ENCODE measurements around the gene MDP1. TPM values are rescaled to one million over a fixed set of nuclear protein-coding genes. Genes with fewer than 3 reads are reported as not detected.
"Not testable (repeated sequence)": the region's sequence is repeated elsewhere in the genome, so short reads cannot be mapped to it uniquely, and the experiment has no call there.

The MDP1 gene
- total RNA-seq, 1 experiment from 2014 or later = 8.9 TPM

DNA sequence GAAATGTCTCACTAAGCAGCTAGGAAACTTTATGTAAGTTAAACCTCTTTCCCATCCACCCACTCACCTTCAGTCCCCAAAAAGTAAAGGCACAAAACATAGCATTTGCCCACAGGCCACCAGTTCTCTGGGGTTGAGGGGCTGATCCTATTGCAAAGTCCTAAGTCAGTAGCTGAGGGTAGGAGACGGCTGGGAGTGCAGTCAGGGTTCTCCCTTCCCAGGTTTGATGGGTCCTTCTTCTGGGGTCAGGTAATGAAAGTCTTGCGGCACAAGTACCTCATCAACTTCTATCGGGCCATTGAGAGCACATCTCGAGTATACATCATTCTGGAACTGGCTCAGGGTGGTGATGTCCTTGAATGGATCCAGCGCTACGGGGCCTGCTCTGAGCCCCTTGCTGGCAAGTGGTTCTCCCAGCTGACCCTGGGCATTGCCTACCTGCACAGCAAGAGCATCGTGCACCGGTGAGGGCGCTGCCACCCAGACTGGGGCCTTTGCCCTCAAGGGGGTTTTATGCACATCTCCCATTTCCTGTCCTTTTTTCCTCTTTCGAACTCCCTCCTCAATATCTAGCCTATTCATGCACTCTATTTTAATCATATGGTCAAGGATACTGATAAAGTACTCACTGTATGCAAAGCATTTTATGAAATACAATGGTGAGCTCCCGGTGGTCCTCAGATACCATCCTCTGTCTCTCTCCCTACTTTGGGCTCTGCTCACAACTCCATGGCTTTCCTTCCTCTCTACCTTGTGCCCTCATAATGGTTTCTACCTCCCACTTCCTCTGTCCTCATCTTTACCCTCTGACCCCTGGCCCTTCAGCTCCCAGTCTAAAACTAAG lies 9.4 kb downstream of the MDP1 start:
- ATAC-seq (no peak), DNase-seq (ENCODE audit: low read depth, low spot score) (no peak)
- no TSS peak for BruUV-seq (replicated peaks)
- no peak overlapping the region for H3K27ac ChIP-seq (ENCODE audit: low read length)
- intact Hi-C loops (cut with micrococcal nuclease; ENCODE audit: unreplicated experiment) = no loop called here
- in situ Hi-C loops (cut with HindIII; ENCODE audit: low pct_unique_long_range_greater_than_20kb, low sequenced_read_pairs) = no loop called here
- ChIA-PET CTCF (no interaction called here), POLR2A (no interaction called here)
- H3K4me3 ChIP-seq (ENCODE audit: low read depth in 2 of 2, low read length in 2 of 2) = no peak overlapping the region
- H3K27me3 ChIP-seq (ENCODE audit: control insufficient read depth, insufficient read depth, low read length) = no peaks in the 10 kb centered on the region
- H3K9me3 ChIP-seq (ENCODE audit: control insufficient read depth, insufficient read depth, low read depth, low read length) = no peaks in the 10 kb centered on the region
- H3K36me3 ChIP-seq (ENCODE audit: control insufficient read depth, insufficient read depth, low read length) = no peaks in the 10 kb centered on the region
- no peak for TF ChIP-seq SIN3A (IDR thresholded peaks at IDR 0.05; ENCODE audit: borderline replicate concordance, insufficient read depth, low read depth, low read length)
- TF ChIP-seq, protein P1, sequence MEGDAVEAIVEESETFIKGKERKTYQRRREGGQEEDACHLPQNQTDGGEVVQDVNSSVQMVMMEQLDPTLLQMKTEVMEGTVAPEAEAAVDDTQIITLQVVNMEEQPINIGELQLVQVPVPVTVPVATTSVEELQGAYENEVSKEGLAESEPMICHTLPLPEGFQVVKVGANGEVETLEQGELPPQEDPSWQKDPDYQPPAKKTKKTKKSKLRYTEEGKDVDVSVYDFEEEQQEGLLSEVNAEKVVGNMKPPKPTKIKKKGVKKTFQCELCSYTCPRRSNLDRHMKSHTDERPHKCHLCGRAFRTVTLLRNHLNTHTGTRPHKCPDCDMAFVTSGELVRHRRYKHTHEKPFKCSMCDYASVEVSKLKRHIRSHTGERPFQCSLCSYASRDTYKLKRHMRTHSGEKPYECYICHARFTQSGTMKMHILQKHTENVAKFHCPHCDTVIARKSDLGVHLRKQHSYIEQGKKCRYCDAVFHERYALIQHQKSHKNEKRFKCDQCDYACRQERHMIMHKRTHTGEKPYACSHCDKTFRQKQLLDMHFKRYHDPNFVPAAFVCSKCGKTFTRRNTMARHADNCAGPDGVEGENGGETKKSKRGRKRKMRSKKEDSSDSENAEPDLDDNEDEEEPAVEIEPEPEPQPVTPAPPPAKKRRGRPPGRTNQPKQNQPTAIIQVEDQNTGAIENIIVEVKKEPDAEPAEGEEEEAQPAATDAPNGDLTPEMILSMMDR (IDR thresholded peaks at IDR 0.05) = no peak
- TF ChIP-seq TCF7L2 (IDR thresholded peaks at IDR 0.05; ENCODE audit: low read depth, low read length) = no peak
- TF ChIP-seq POLR2AphosphoS5 (IDR thresholded peaks at IDR 0.05; ENCODE audit: low read depth, low read length) = no peak
- TF ChIP-seq, protein P2, sequence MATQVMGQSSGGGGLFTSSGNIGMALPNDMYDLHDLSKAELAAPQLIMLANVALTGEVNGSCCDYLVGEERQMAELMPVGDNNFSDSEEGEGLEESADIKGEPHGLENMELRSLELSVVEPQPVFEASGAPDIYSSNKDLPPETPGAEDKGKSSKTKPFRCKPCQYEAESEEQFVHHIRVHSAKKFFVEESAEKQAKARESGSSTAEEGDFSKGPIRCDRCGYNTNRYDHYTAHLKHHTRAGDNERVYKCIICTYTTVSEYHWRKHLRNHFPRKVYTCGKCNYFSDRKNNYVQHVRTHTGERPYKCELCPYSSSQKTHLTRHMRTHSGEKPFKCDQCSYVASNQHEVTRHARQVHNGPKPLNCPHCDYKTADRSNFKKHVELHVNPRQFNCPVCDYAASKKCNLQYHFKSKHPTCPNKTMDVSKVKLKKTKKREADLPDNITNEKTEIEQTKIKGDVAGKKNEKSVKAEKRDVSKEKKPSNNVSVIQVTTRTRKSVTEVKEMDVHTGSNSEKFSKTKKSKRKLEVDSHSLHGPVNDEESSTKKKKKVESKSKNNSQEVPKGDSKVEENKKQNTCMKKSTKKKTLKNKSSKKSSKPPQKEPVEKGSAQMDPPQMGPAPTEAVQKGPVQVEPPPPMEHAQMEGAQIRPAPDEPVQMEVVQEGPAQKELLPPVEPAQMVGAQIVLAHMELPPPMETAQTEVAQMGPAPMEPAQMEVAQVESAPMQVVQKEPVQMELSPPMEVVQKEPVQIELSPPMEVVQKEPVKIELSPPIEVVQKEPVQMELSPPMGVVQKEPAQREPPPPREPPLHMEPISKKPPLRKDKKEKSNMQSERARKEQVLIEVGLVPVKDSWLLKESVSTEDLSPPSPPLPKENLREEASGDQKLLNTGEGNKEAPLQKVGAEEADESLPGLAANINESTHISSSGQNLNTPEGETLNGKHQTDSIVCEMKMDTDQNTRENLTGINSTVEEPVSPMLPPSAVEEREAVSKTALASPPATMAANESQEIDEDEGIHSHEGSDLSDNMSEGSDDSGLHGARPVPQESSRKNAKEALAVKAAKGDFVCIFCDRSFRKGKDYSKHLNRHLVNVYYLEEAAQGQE (IDR thresholded peaks at IDR 0.05; ENCODE audit: insufficient read depth in 1 of 2, low read depth in 2 of 2, low read length in 1 of 2) = no peak
- H3K4me1 ChIP-seq (ENCODE audit: control insufficient read depth, insufficient read depth, low read length) = no peaks in the 10 kb centered on the region

GRCh38 chr14:24204163-24205146 lies 11.4 kb downstream of the MDP1 start:
- intact Hi-C loops (cut with micrococcal nuclease; ENCODE audit: unreplicated experiment) (no loop called here), in situ Hi-C loops (cut with HindIII; ENCODE audit: low pct_unique_long_range_greater_than_20kb, low sequenced_read_pairs) (no loop called here)
- Histone ChIP-seq H3K36me3 (ENCODE audit: control insufficient read depth, insufficient read depth, low read length) (no peaks in the 10 kb centered on the region), H3K4me1 (ENCODE audit: control insufficient read depth, insufficient read depth, low read length) (no peaks in the 10 kb centered on the region), H3K27ac (ENCODE audit: low read length) (no peak overlapping the region), H3K4me3 (ENCODE audit: low read depth in 2 of 2, low read length in 2 of 2) (no peak overlapping the region), H3K9me3 (ENCODE audit: control insufficient read depth, insufficient read depth, low read depth, low read length) (no peaks in the 10 kb centered on the region), H3K27me3 (ENCODE audit: control insufficient read depth, insufficient read depth, low read length) (no peaks in the 10 kb centered on the region)
- TF ChIP-seq, protein P2 (IDR thresholded peaks at IDR 0.05; ENCODE audit: insufficient read depth in 1 of 2, low read depth in 2 of 2, low read length in 1 of 2) = no peak
- TF ChIP-seq, protein P1 (IDR thresholded peaks at IDR 0.05) = no peak
- TF ChIP-seq POLR2AphosphoS5 (IDR thresholded peaks at IDR 0.05; ENCODE audit: low read depth, low read length) = no peak
- no peak for TF ChIP-seq SIN3A (IDR thresholded peaks at IDR 0.05; ENCODE audit: borderline replicate concordance, insufficient read depth, low read depth, low read length)
- TF ChIP-seq TCF7L2 (IDR thresholded peaks at IDR 0.05; ENCODE audit: low read depth, low read length) = no peak
- ATAC-seq (no peak), DNase-seq (ENCODE audit: low read depth, low spot score) (no peak)
- CTCF ChIA-PET = no interaction called here
- POLR2A ChIA-PET = no interaction called here
- BruUV-seq (replicated peaks) = no TSS peak

GRCh38 chr14:24203249-24203886 lies 12.5 kb downstream of the MDP1 start:
- BruUV-seq (replicated peaks); CTCF ChIA-PET; in situ Hi-C loops (cut with HindIII; ENCODE audit: low pct_unique_long_range_greater_than_20kb, low sequenced_read_pairs); intact Hi-C loops (cut with micrococcal nuclease; ENCODE audit: unreplicated experiment); ATAC-seq; H3K4me1 ChIP-seq (ENCODE audit: control insufficient read depth, insufficient read depth, low read length); POLR2A ChIA-PET; H3K9me3 ChIP-seq (ENCODE audit: control insufficient read depth, insufficient read depth, low read depth, low read length); H3K36me3 ChIP-seq (ENCODE audit: control insufficient read depth, insufficient read depth, low read length); H3K27ac ChIP-seq (ENCODE audit: low read length); DNase-seq (ENCODE audit: low read depth, low spot score); H3K27me3 ChIP-seq (ENCODE audit: control insufficient read depth, insufficient read depth, low read length); H3K4me3 ChIP-seq (ENCODE audit: low read depth in 2 of 2, low read length in 2 of 2): not testable (repeated sequence)

Data from Panc1 (cell line).